Mononuclear cell (primary cell): ENCODE measurements around the gene MYO5A. TPM values are rescaled to one million over a fixed set of nuclear protein-coding genes. Genes with fewer than 3 reads are reported as not detected.
"Not testable (repeated sequence)": the region's sequence is repeated elsewhere in the genome, so short reads cannot be mapped to it uniquely, and the experiment has no call there.

ENCODE experiments used
- H3K27me3 ChIP-seq: 2 replicates; pipeline ENCODE4 v1.6.0; 2011; ENCODE audit warnings: low read length, control low read depth; ENCODE audit not compliant: insufficient read depth
- H3K4me1 ChIP-seq: 2 replicates; pipeline ENCODE4 v1.5.1; 2011; ENCODE audit warnings: mild to moderate bottlenecking, low read length, control low read depth; ENCODE audit not compliant: insufficient read depth
- H3K4me3 ChIP-seq: 2 replicates; pipeline ENCODE4 v1.5.1; 2011; ENCODE audit warnings: mild to moderate bottlenecking, low read length, moderate library complexity
- H3K9me3 ChIP-seq: 2 replicates; pipeline ENCODE4 v1.5.1; 2011; ENCODE audit warnings: low read depth, mild to moderate bottlenecking, control low read depth, low read length
- total RNA-seq: library from RNA; depleted of rRNA; stranded (reverse); fragments of >200 nt; gene quantifications from one replicate; pipeline ENCODE4 v1.2.3, GENCODE V29; 2012

The MYO5A gene
- total RNA-seq, 1 donor: 69.7 TPM

DNA sequence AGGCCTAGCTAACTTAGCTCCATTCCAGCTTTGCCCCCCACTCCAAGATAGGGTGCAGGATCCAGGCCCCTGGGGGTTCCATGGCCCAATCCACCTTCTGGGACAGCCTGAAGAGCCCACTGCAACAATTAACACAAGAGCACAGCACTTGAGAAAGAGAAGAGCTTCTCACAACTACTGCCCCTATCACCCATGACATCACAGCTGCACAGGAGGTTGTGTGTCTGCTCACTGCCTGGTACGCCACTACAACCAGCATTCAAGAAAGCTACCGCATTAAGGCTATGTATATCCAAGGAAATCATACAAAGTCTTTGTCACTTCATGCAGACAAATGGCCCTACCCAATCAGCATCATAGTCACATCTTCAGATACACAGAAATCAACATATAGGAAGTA, 62.0 kb downstream of the MYO5A start:
- Histone ChIP-seq H3K9me3 (no peaks in the 10 kb centered on the region), H3K4me3 (no peak overlapping the region), H3K27me3 (no peaks in the 10 kb centered on the region), H3K4me1 (peaks cover 33% of the 10 kb centered on the region)

DNA sequence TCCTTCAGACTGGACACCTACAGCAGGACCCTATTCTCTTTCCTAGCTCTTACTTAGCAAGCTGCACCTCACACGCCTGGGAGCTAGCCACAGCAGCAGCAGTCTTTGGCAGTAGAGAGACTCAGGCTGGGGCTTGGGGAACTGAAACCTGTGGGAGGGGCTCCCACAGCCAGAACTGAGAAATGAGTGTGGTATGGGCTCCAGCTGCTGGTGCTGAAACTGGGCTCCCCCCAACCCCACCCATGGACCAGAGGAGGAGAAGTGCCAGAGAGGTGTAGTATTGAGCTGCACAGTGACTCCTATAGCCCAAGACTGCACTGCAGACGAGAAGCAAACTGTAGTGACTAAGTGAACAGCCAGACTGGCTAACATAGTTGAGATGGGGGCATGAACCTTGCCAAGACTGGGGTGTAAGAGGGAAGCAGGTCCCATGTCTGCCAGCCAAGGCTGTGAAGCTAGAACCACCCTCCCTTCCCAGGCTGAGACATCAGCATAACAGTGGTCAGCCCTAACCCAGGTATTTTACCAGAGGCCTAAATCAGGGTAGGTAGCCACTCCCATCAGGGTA, 62.5 kb downstream of the MYO5A start:
- no peak overlapping the region for H3K4me3 ChIP-seq

GRCh38 chr15:52464478-52464877, 64.2 kb downstream of the MYO5A start:
- Histone ChIP-seq H3K4me1 (peaks cover 42% of the 10 kb centered on the region), H3K4me3 (no peak overlapping the region), H3K9me3 (no peaks in the 10 kb centered on the region), H3K27me3 (no peaks in the 10 kb centered on the region)

More for the DNA sequence above, 62.5 kb downstream of the MYO5A start:
- H3K4me1 ChIP-seq: peaks cover 38% of the 10 kb centered on the region
- H3K9me3 ChIP-seq: no peaks in the 10 kb centered on the region
- H3K27me3 ChIP-seq: no peaks in the 10 kb centered on the region

DNA sequence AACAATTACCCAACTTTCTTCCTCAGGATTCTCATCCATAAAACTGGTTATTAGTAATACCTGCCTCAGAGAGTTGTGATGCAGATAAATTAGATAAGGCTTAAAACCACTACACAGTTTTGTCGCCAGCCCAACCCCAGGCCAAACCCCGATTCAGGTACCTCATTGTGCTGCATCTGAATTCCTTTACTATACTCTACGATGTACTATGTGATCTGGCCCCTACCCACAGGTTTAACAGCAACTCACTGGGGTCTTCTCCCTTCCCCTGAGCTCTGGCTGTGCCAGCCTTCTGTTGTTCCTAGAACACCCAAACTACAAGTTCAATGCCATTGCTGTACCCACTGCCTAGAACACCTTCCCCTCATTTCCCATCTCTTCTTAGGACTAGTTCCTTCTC, 64.6 kb downstream of the MYO5A start:
- no peaks in the 10 kb centered on the region for H3K9me3 ChIP-seq
- peaks cover 42% of the 10 kb centered on the region for H3K4me1 ChIP-seq
- H3K27me3 ChIP-seq: no peaks in the 10 kb centered on the region
- H3K4me3 ChIP-seq: no peak overlapping the region

- H3K27me3 ChIP-seq: no peaks in the 10 kb centered on the region
- no peaks in the 10 kb centered on the region for H3K9me3 ChIP-seq
- peaks cover 42% of the 10 kb centered on the region for H3K4me1 ChIP-seq
- no peak overlapping the region for H3K4me3 ChIP-seq
These were observed 65.0 kb downstream of the MYO5A start for GRCh38 chr15:52463638-52464037.

DNA sequence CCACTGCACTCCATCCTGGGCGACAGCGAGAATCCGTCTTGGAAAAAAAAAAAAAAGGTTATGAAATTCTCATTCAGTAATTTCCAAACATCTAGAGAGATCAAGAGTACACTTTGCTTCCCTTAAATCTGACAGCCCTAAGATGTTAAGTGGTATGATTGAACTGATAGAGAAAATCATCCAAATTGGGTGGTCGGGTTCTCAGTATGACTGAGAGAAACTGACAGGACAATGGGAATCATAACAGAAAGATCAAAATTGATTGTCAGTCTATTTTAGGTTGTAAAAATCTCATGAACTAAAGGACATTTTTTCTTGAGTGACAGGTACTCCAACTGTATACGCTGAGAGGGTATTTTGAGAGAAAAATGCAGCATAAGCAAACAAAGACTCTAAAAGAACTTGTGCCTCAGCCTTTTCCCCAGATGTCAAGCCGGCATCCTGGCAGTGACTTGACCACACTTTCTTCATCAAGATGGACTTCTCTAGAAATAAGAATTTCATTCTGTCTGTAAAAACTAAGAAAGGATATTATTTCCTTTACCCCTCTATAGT, 65.8 kb downstream of the MYO5A start:
- H3K27me3 ChIP-seq: no peaks in the 10 kb centered on the region
- H3K9me3 ChIP-seq: no peaks in the 10 kb centered on the region
- peaks cover 42% of the 10 kb centered on the region for H3K4me1 ChIP-seq
- H3K4me3 ChIP-seq: no peak overlapping the region

DNA sequence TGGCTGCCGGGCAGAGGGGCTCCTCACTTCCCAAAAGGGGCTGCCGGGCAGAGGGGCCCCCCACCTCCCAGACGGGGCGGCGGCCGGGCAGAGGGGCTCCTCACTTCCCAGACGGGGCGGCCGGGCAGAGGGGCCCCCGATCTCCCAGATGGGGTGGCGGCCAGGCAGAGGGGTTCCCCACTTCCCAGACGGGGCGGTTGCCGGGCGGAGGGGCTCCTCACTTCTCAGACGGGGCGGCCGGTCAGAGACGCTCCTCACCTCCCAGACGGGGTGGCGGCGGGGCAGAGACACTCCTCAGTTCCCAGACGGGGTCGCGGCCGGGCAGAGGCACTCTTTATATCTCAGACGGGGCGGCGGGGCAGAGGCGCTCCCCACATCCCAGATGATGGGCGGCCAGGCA, 69.0 kb downstream of the MYO5A start:
- not testable (repeated sequence) for H3K27me3 ChIP-seq, H3K4me3 ChIP-seq
- H3K9me3 ChIP-seq: peaks cover 12% of the 10 kb centered on the region
- peaks cover 20% of the 10 kb centered on the region for H3K4me1 ChIP-seq

DNA sequence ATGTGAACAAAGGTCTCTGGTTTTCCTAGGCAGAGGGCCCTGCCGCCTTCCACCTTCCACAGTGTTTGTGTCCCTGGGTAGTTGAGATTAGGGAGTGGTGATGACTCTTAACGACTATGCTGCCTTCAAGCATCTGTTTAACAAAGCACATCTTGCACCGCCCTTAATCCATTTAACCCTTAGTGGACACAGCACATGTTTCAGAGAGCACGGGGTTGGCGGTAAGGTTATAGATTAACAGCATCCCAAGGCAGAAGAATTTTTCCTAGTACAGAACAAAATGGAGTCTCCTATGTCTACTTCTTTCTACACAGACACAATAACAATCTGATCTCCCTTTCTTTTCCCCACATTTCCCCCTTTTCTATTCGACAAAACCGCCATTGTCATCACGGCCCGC, 69.4 kb downstream of the MYO5A start:
- Histone ChIP-seq H3K4me1 (peaks cover 18% of the 10 kb centered on the region), H3K9me3 (peaks cover 14% of the 10 kb centered on the region)
- not testable (repeated sequence) for H3K4me3 ChIP-seq, H3K27me3 ChIP-seq

DNA sequence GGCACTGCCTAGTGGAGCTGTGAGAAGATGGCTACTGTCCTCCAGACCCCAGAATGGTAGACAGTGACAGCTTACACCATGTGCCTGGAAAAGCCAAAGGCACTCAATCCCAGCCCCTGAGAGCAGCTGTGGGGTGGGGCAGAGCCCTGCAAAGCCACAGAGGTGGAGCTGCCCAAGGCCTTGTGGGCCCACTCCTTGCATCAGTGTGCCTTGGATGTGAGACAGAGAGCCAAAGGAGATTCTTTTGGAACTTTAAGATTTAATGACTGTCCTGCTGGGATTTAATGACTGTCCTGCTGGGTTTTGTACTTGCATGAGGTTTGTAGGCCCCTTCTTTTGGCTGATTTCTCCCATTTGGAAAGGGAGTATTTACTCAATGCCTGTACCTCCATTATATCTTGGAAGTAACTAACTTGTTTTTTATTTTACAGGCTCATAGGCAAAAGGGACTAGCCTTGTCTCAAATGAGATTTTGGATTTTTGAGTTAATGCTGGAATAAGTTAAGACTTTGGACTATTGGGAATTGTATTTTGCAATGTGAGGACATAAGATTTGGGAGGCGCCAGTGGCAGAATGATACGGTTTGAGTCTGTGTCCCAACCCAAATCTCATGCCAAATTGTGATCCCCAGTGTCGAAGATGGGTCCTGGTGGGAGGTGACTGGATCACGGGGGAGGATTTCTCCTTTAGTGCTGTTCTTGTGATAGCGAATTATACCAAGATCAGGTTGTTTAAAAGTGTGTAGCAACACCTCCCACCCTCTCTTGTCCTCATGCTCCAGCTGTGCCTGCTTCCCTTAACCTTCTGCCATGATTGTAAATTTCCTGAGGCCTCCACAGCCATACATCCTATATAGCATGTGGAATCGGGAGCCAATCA, 80.4 kb downstream of the MYO5A start:
- Histone ChIP-seq H3K4me1 (peaks cover 27% of the 10 kb centered on the region), H3K27me3 (no peaks in the 10 kb centered on the region), H3K4me3 (no peak overlapping the region), H3K9me3 (no peaks in the 10 kb centered on the region)

GRCh38 chr15:52445954-52446353, 82.7 kb downstream of the MYO5A start:
- Histone ChIP-seq H3K9me3 (no peaks in the 10 kb centered on the region), H3K4me3 (no peak overlapping the region), H3K27me3 (no peaks in the 10 kb centered on the region), H3K4me1 (peaks cover 44% of the 10 kb centered on the region)

- H3K4me3 ChIP-seq: no peak overlapping the region
- H3K4me1 ChIP-seq: peaks cover 48% of the 10 kb centered on the region
- no peaks in the 10 kb centered on the region for H3K9me3 ChIP-seq
- H3K27me3 ChIP-seq: no peaks in the 10 kb centered on the region
These were observed 83.1 kb downstream of the MYO5A start for GRCh38 chr15:52445553-52445952.

GRCh38 chr15:52443205-52443604, 85.5 kb downstream of the MYO5A start:
- peaks cover 66% of the 10 kb centered on the region for H3K4me1 ChIP-seq

GRCh38 chr15:52441841-52442240, 86.8 kb downstream of the MYO5A start:
- peaks cover 72% of the 10 kb centered on the region for H3K4me1 ChIP-seq

More at GRCh38 chr15:52443205-52443604, 85.5 kb downstream of the MYO5A start:
- not testable (repeated sequence) for H3K27me3 ChIP-seq, H3K9me3 ChIP-seq, H3K4me3 ChIP-seq

GRCh38 chr15:52440946-52441345, 87.7 kb downstream of the MYO5A start:
- Histone ChIP-seq H3K27me3 (no peaks in the 10 kb centered on the region), H3K4me1 (peaks cover 63% of the 10 kb centered on the region), H3K9me3 (no peaks in the 10 kb centered on the region), H3K4me3 (no peak overlapping the region)

More at GRCh38 chr15:52441841-52442240, 86.8 kb downstream of the MYO5A start:
- Histone ChIP-seq H3K4me3 (no peak overlapping the region), H3K27me3 (no peaks in the 10 kb centered on the region), H3K9me3 (no peaks in the 10 kb centered on the region)

GRCh38 chr15:52440414-52440813, 88.3 kb downstream of the MYO5A start:
- H3K4me1 ChIP-seq: peaks cover 58% of the 10 kb centered on the region
- H3K27me3 ChIP-seq: no peaks in the 10 kb centered on the region
- no peaks in the 10 kb centered on the region for H3K9me3 ChIP-seq
- H3K4me3 ChIP-seq: no peak overlapping the region
